HCT116 (cell line): Measurements from ENCODE around the gene ACTL7A. TPM values are rescaled to one million over a fixed set of nuclear protein-coding genes. Genes with fewer than 3 reads are reported as not detected.

Experiments used
- ATAC-seq: fragments of 200-7000 bp; cut with Tn5 transposase; 2 replicates; pipeline ENCODE4 v1.9.1; 2020; ENCODE audit warnings: mild to moderate bottlenecking, moderate library complexity
- BruUV-seq: library from RNA; stranded (reverse); fragments of 400-500 nt; replicated peaks from 2 replicates; lab custom pipeline; 2021; lab: Mats Ljungman, UMichigan
- CTCF ChIA-PET: fragments of 300-600 bp; sonication (Branson Sonifier 250); formaldehyde crosslinking; loops from one replicate; lab custom pipeline; 2021; ENCODE audit warnings: antibody characterized with exemption; lab: Charles Lee
- POLR2A ChIA-PET: fragments of 300-600, 350-600 bp; sonication (Branson Sonifier 250); formaldehyde crosslinking; loops from one replicate; lab custom pipeline; 2021; ENCODE audit warnings: antibody characterized with exemption; lab: Charles Lee
- RAD21 ChIA-PET, 2 experiments: fragments of 300-600 bp; sonication (Branson Sonifier 250); formaldehyde crosslinking; loops; one replicate each; lab custom pipeline; 2023; ENCODE audit warnings: low total read pairs in 2 of 2; ENCODE audit not compliant: uncharacterized antibody in 2 of 2, unreplicated experiment in 2 of 2, low non-redundant PET in 1 of 2; lab: Charles Lee
- DNase-seq: peaks from one replicate; pipeline ENCODE4 v3.0.0-alpha.2; 2010; ENCODE audit warnings: low read depth, low spot score
- H2AFZ ChIP-seq: fragments of 200-600 bp; shearing (Covaris generic), sonication (generic); 2 replicates; pipeline ENCODE4 v1.6.1; 2017; ENCODE audit warnings: low read depth, mixed run types, mixed read lengths, antibody characterized with exemption, low read length; ENCODE audit not compliant: poor library complexity, severe bottlenecking
- H3K27ac ChIP-seq: 2 replicates; pipeline ENCODE4 v1.5.1; 2012; ENCODE audit warnings: low read depth, low read length
- H3K27me3 ChIP-seq: fragments of 200-600 bp; sonication (generic); 2 replicates; pipeline ENCODE4 v1.6.1; 2016; ENCODE audit warnings: mixed run types, low read length, mixed read lengths; ENCODE audit not compliant: insufficient read depth
- H3K36me3 ChIP-seq, 2 experiments: fragments of 200-500 bp in 1 of 2; fragments of 200-600 bp in 1 of 2; sonication (Bioruptor generic) in 1 of 2; sonication (generic) in 1 of 2; 2 replicates each; pipeline versions ENCODE4 v1.5.1 to v1.6.1; 2014 to 2016; ENCODE audit warnings: low read length in 2 of 2, inconsistent platforms in 1 of 2, mixed read lengths in 1 of 2, mixed run types in 1 of 2; ENCODE audit not compliant: insufficient read depth in 2 of 2, control insufficient read depth in 1 of 2
- H3K4me1 ChIP-seq, 2 experiments: fragments of 200-600 bp in 1 of 2; sonication (generic) in 1 of 2; 2 replicates each; pipeline versions ENCODE4 v1.5.1 to v1.6.1; 2012 to 2017; ENCODE audit warnings: low read length in 2 of 2, inconsistent platforms in 1 of 2, mild to moderate bottlenecking in 1 of 2, mixed read lengths in 1 of 2, mixed run types in 1 of 2, moderate library complexity in 1 of 2; ENCODE audit not compliant: insufficient read depth in 2 of 2, control insufficient read depth in 1 of 2
- H3K4me2 ChIP-seq: fragments of 200-600 bp; sonication (generic); 2 replicates; pipeline ENCODE4 v1.6.1; 2017; ENCODE audit warnings: mixed run types, low read length, mixed read lengths
- H3K4me3 ChIP-seq, 2 experiments: fragments of 200-600 bp in 1 of 2; sonication (generic) in 1 of 2; replicated peaks in 1 of 2; 2 replicates each; pipeline ENCODE4 v1.5.1; 2011 to 2016; ENCODE audit warnings: low read length in 2 of 2, control low read depth in 1 of 2, low read depth in 1 of 2, mild to moderate bottlenecking in 1 of 2, mixed read lengths in 1 of 2, mixed run types in 1 of 2
- H3K79me2 ChIP-seq: fragments of 200-600 bp; sonication (generic); 2 replicates; pipeline ENCODE4 v1.6.1; 2017; ENCODE audit warnings: mild to moderate bottlenecking, mixed run types, low read length, moderate library complexity, mixed read lengths; ENCODE audit not compliant: insufficient read depth
- H3K9ac ChIP-seq: fragments of 200-600 bp; sonication (generic); 2 replicates; pipeline ENCODE4 v1.6.1; 2016; ENCODE audit warnings: low read length, mixed read lengths
- H3K9me2 ChIP-seq: fragments of 200-600 bp; sonication (generic), shearing (Covaris generic); 2 replicates; pipeline ENCODE4 v1.6.1; 2017; ENCODE audit warnings: mixed run types, mild to moderate bottlenecking, moderate library complexity; ENCODE audit not compliant: insufficient read depth
- H3K9me3 ChIP-seq, 2 experiments: fragments of 200-500 bp in 1 of 2; fragments of 200-600 bp in 1 of 2; sonication (Bioruptor generic) in 1 of 2; sonication (generic) in 1 of 2; 2 replicates each; pipeline ENCODE4 v1.6.1; 2014 to 2017; ENCODE audit warnings: low read length in 2 of 2, mixed read lengths in 2 of 2, inconsistent platforms in 1 of 2, low read depth in 1 of 2, mild to moderate bottlenecking in 1 of 2, mixed run types in 1 of 2, moderate library complexity in 1 of 2; ENCODE audit not compliant: control insufficient read depth in 1 of 2, insufficient read depth in 1 of 2
- H4K20me1 ChIP-seq: fragments of 200-600 bp; sonication (generic), shearing (Covaris generic); 2 replicates; pipeline ENCODE4 v1.6.1; 2017; ENCODE audit warnings: mixed run types, mild to moderate bottlenecking, moderate library complexity; ENCODE audit not compliant: insufficient read depth
- CEBPB ChIP-seq: IDR thresholded peaks from 2 replicates; pipeline ENCODE4 v1.6.1; 2012; ENCODE audit warnings: low read depth
- CTCF ChIP-seq, 3 experiments: fragments of 200-600 bp in 1 of 3; sonication (generic) in 1 of 3; IDR thresholded peaks in 2 of 3; conservative IDR thresholded peaks in 1 of 3; 2 replicates each; pipeline ENCODE4 v1.5.1; 2012 to 2017; ENCODE audit warnings: low read depth in 2 of 3, low read length in 2 of 3, antibody characterized with exemption in 1 of 3, borderline replicate concordance in 1 of 3, control low read depth in 1 of 3, mild to moderate bottlenecking in 1 of 3, mixed read lengths in 1 of 3, mixed run types in 1 of 3, moderate library complexity in 1 of 3; ENCODE audit not compliant: insufficient read depth in 1 of 3
- ELF1 ChIP-seq: IDR thresholded peaks from 2 replicates; pipeline ENCODE4 v1.6.1; 2012; ENCODE audit warnings: low read depth, borderline replicate concordance
- EZH2 ChIP-seq: fragments of 200-600 bp; sonication (generic); IDR thresholded peaks from 2 replicates; pipeline ENCODE4 v1.6.1; 2017; ENCODE audit warnings: antibody characterized with exemption, mixed run types
- JUND ChIP-seq: IDR thresholded peaks from 2 replicates; pipeline ENCODE4 v1.6.1; 2012
- POLR2A ChIP-seq: IDR thresholded peaks from 2 replicates; pipeline ENCODE4 v1.7.0; 2011; ENCODE audit warnings: borderline replicate concordance; ENCODE audit not compliant: insufficient read depth, insufficient read length; ENCODE audit errors: extremely low read depth
- RAD21 ChIP-seq: IDR thresholded peaks from 2 replicates; pipeline ENCODE4 v1.6.1; 2012; ENCODE audit warnings: low read depth, mild to moderate bottlenecking
- SIN3A ChIP-seq: IDR thresholded peaks from 2 replicates; pipeline ENCODE4 v1.6.1; 2012; ENCODE audit warnings: low read depth
- YY1 ChIP-seq: IDR thresholded peaks from 2 replicates; pipeline ENCODE4 v1.6.1; 2011; ENCODE audit warnings: low read length, low read depth, moderate library complexity, mild to moderate bottlenecking; ENCODE audit not compliant: insufficient replicate concordance; ENCODE audit errors: extremely low read depth
- ZBTB33 ChIP-seq: IDR thresholded peaks from 2 replicates; pipeline ENCODE4 v1.6.1; 2011; ENCODE audit warnings: mild to moderate bottlenecking, low read length, moderate library complexity; ENCODE audit not compliant: insufficient replicate concordance; ENCODE audit errors: extremely low read depth
- ZFX ChIP-seq: fragments of 450-650 bp; IDR thresholded peaks from 2 replicates; pipeline ENCODE4 v1.6.1; 2017
- intact Hi-C: fragments of 100-400 bp; cut with micrococcal nuclease; formaldehyde crosslinking; loops from 2 replicates; pipeline ENCODE4 v1.10.0; 2022
- total RNA-seq: library from RNA; stranded (reverse); gene quantifications from one replicate; pipeline ENCODE4 v1.2.1, GENCODE V29; 2021; ENCODE audit not compliant: unreplicated experiment

ACTL7A gene
- total RNA-seq, 1 experiment from 2014 or later = not detected

DNA sequence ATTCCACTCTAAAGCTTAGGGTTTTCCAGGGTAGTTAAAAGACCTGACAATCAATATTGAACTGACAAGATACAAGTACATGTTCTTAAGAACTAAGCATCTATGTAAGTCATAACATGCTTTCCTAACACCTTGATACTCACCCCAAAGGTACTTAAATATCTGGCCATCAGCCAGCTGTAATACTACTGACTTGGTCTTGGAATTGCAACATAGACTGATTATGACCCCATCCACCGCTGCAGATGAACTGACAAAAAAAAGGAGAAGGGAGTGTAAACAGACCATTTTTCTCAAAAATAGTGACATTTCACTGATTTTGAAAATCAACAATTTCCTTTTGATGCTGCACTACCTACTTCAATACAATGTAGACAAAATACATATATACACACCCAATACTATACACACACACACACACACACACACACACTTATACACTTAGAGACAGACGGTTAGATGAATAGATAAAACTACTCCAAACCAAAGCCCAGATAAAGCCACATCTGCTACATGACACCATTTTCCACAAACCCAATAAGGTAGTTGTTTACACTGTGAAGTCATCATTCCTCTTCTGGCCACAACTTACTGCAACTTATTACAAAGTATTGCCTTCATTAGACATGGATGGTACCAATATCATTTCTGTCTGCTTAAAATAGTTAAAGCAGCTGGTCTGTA is 41.5 kb downstream of the ACTL7A start:
- H2AFZ ChIP-seq = no peak overlapping the region
- DNase-seq (no peak), ATAC-seq (no peak)
- no peak overlapping the region for H3K4me2 ChIP-seq
- no peak overlapping the region for H3K9ac ChIP-seq
- no peaks in the 10 kb centered on the region for H3K9me2 ChIP-seq
- ChIA-PET CTCF (no interaction called here), RAD21 (no interaction called here), POLR2A (no interaction called here)
- H3K27me3 ChIP-seq = no peaks in the 10 kb centered on the region
- no peak overlapping the region for H3K27ac ChIP-seq
- H3K4me3 ChIP-seq = no peak overlapping the region
- no TSS peak for BruUV-seq
- H3K36me3 ChIP-seq = peaks cover 44 to 46% of the 10 kb centered on the region in 2 experiments; a peak in 3 of 4 replicates
- no peaks in the 10 kb centered on the region for H3K9me3 ChIP-seq
- TF ChIP-seq CTCF (IDR thresholded peaks at IDR 0.05 in 2 of 3, conservative IDR thresholded peaks at IDR 0.05 in 1 of 3; ENCODE audit: borderline replicate concordance in 1 of 3, insufficient read depth in 1 of 3, low read depth in 2 of 3, low read length in 2 of 3) (no peak), RAD21 (no peak), YY1 (no peak), ZBTB33 (no peak), POLR2A (no peak), JUND (no peak), ELF1 (no peak), EZH2 (no peak), ZFX (no peak), CEBPB (no peak), SIN3A (no peak)
- H4K20me1 ChIP-seq = no peaks in the 10 kb centered on the region
- intact Hi-C loops = no loop called here
- no peaks in the 10 kb centered on the region for H3K79me2 ChIP-seq
- H3K4me1 ChIP-seq = no peaks in the 10 kb centered on the region
